KMS-11 (cell line): ENCODE data around the gene NFKBIZ.
A peak's percentile ranks its signal among the peaks of the same experiment; 100 is the strongest.

ENCODE experiments used
- H2AFZ ChIP-seq: fragments of 200-600 bp; sonication (generic); 2 replicates; pipeline ENCODE4 v1.6.1; 2016; ENCODE audit warnings: antibody characterized with exemption, mixed run types, low read depth
- H3K27ac ChIP-seq: fragments of 200-600 bp; sonication (generic); 2 replicates; pipeline ENCODE4 v1.6.1; 2016; ENCODE audit warnings: mild to moderate bottlenecking, mixed run types
- H3K27me3 ChIP-seq: fragments of 200-600 bp; sonication (generic); 2 replicates; pipeline ENCODE4 v1.6.1; 2017; ENCODE audit warnings: mild to moderate bottlenecking, low read depth, mixed run types, moderate library complexity; ENCODE audit not compliant: insufficient read depth
- H3K36me3 ChIP-seq: fragments of 200-600 bp; sonication (generic); 2 replicates; pipeline ENCODE4 v1.6.1; 2017; ENCODE audit warnings: mild to moderate bottlenecking, mixed run types; ENCODE audit not compliant: insufficient read depth
- H3K4me1 ChIP-seq: fragments of 200-600 bp; sonication (generic); 2 replicates; pipeline ENCODE4 v1.6.1; 2016; ENCODE audit warnings: mild to moderate bottlenecking, low read depth, mixed run types; ENCODE audit not compliant: poor library complexity, severe bottlenecking
- H3K4me2 ChIP-seq: fragments of 200-600 bp; sonication (generic); 2 replicates; pipeline ENCODE4 v1.7.0; 2016; ENCODE audit warnings: mild to moderate bottlenecking, mixed run types
- H3K4me3 ChIP-seq: fragments of 200-600 bp; sonication (generic); IDR thresholded peaks from 2 replicates; pipeline ENCODE4 v1.6.1; 2017; ENCODE audit warnings: low read depth, low read length, mixed read lengths; ENCODE audit not compliant: insufficient read depth
- H3K79me2 ChIP-seq: fragments of 200-600 bp; sonication (generic); 2 replicates; pipeline ENCODE4 v1.6.1; 2016; ENCODE audit warnings: low read depth, mixed run types; ENCODE audit not compliant: insufficient read depth
- H3K9ac ChIP-seq: fragments of 200-600 bp; sonication (generic); 2 replicates; pipeline ENCODE4 v1.6.1; 2016; ENCODE audit warnings: mild to moderate bottlenecking, mixed run types
- H4K20me1 ChIP-seq: fragments of 200-600 bp; sonication (generic); 2 replicates; pipeline ENCODE4 v1.6.1; 2016; ENCODE audit warnings: mild to moderate bottlenecking, mixed run types; ENCODE audit not compliant: insufficient read depth
- TF ChIP-seq, protein P1 (sequence below): fragments of 200-600 bp; sonication (generic); conservative IDR thresholded peaks from 2 replicates; pipeline ENCODE4 v1.6.1; 2017; ENCODE audit warnings: low read depth, mild to moderate bottlenecking, antibody characterized with exemption, low read length, moderate library complexity, mixed read lengths

NFKBIZ gene

DNA sequence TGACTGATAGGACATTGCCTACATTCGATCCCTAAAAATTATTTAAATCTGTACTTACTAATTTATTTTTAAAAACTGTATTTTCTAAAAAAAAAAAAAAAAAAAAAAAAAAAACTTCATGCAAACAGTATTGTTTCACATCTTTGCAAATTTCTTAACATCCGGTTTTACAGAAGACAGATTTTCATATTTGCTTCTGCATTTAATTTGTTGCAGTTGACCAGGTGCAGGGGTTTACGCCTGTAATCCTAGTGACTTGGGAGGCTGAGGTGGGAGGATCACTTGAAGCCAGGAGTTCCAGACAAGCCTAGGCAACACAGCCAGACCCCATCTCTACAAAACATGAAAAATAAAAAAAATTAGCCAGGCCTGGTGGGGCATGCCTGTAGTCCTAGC is 6.4 kb upstream of the NFKBIZ start:
- H3K79me2 ChIP-seq: no peaks in the 10 kb centered on the region
- no peaks in the 10 kb centered on the region for H3K27me3 ChIP-seq
- no peak overlapping the region for H3K4me3 ChIP-seq
- no peak overlapping the region for H3K27ac ChIP-seq
- H3K9ac ChIP-seq: no peak overlapping the region
- TF ChIP-seq, protein P1, sequence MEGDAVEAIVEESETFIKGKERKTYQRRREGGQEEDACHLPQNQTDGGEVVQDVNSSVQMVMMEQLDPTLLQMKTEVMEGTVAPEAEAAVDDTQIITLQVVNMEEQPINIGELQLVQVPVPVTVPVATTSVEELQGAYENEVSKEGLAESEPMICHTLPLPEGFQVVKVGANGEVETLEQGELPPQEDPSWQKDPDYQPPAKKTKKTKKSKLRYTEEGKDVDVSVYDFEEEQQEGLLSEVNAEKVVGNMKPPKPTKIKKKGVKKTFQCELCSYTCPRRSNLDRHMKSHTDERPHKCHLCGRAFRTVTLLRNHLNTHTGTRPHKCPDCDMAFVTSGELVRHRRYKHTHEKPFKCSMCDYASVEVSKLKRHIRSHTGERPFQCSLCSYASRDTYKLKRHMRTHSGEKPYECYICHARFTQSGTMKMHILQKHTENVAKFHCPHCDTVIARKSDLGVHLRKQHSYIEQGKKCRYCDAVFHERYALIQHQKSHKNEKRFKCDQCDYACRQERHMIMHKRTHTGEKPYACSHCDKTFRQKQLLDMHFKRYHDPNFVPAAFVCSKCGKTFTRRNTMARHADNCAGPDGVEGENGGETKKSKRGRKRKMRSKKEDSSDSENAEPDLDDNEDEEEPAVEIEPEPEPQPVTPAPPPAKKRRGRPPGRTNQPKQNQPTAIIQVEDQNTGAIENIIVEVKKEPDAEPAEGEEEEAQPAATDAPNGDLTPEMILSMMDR: no peak
- H4K20me1 ChIP-seq: no peaks in the 10 kb centered on the region
- no peak overlapping the region for H2AFZ ChIP-seq
- H3K4me1 ChIP-seq: no peaks in the 10 kb centered on the region
- H3K36me3 ChIP-seq: no peaks in the 10 kb centered on the region
- no peak overlapping the region for H3K4me2 ChIP-seq

DNA sequence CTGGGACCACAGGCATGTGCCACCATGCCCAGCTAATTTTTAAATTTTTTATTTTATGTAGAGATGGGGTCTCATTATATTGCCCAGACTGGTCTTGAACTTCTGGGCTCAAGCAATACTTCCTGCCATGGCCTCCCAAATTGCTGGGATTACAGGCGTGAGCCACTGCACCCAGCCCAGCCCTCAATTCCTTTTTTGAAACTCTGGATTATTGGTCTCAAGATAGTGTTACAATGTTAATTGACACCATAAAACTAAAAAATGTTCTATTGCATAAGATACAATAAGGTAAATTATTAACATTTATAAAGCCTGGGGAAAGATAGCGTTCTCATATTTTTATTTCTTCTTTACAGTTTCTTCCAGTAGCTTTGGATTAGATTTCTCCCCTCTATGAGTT is 3.9 kb upstream of the NFKBIZ start:
- Histone ChIP-seq H2AFZ (no peak overlapping the region), H3K4me3 (no peak overlapping the region), H3K4me1 (peaks cover 5% of the 10 kb centered on the region), H3K9ac (no peak overlapping the region), H4K20me1 (no peaks in the 10 kb centered on the region), H3K79me2 (peaks cover 7% of the 10 kb centered on the region; the same call in 1 of the 2 replicates), H3K27ac (no peak overlapping the region), H3K36me3 (no peaks in the 10 kb centered on the region), H3K27me3 (no peaks in the 10 kb centered on the region), H3K4me2 (no peak overlapping the region)
- TF ChIP-seq, protein P1: no peak

DNA sequence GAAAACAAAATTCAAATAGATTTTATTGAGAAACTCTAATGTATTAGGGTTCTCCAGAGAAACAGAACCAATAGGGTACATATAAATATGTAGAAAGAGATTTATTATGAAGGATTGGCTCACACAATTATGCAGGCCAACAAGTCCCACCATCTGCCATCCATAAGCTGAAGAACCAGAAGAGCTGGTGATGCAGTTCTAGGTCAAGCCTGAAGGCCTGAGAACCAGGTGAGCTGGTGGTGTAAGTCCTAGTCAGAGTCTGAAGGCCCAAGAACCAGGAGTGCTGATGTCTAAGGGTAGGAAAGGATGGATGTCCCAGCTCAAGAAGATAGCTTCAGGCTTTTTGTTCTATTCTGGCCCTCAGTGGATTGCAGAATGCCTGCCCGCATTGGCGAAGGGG is 2.6 kb upstream of the NFKBIZ start:
- no peak overlapping the region for H3K4me3 ChIP-seq
- no peak overlapping the region for H2AFZ ChIP-seq
- no peak overlapping the region for H3K9ac ChIP-seq
- no peaks in the 10 kb centered on the region for H4K20me1 ChIP-seq
- H3K27ac ChIP-seq: no peak overlapping the region
- no peaks in the 10 kb centered on the region for H3K27me3 ChIP-seq
- H3K79me2 ChIP-seq: peaks cover 15% of the 10 kb centered on the region; the same call in 1 of the 2 replicates
- TF ChIP-seq, protein P1: no peak
- no peaks in the 10 kb centered on the region for H3K36me3 ChIP-seq
- peaks cover 14% of the 10 kb centered on the region for H3K4me1 ChIP-seq
- no peak overlapping the region for H3K4me2 ChIP-seq

DNA sequence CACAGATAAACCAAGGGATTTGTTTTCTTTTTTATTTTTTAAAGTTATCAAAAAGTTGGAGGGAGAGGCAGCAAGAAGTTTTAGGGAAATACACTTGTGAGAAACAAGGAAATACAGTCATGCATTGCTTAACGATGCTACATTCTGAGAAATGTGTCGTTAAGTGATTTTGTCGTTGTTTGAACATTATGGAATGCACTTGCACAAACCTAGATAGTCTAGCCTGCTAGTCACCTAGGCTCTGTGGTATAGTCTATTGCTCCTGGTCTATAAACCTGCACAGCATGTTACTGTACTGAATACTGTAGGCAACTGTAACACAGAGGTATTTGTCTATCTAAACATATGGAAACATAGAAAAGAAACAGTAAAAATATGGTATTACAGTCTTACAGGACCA is 2.0 kb upstream of the NFKBIZ start:
- Histone ChIP-seq H2AFZ (no peak overlapping the region), H3K9ac (no peak overlapping the region), H4K20me1 (no peaks in the 10 kb centered on the region), H3K4me2 (no peak overlapping the region), H3K36me3 (0 out of 2 replicates have a peak, but pooled peaks cover 1% of the 10 kb centered on the region), H3K79me2 (peaks cover 21% of the 10 kb centered on the region; the same call in 1 of the 2 replicates), H3K4me3 (no peak overlapping the region), H3K27me3 (no peaks in the 10 kb centered on the region), H3K27ac (no peak overlapping the region), H3K4me1 (peaks cover 18% of the 10 kb centered on the region)
- TF ChIP-seq, protein P1: no peak

DNA sequence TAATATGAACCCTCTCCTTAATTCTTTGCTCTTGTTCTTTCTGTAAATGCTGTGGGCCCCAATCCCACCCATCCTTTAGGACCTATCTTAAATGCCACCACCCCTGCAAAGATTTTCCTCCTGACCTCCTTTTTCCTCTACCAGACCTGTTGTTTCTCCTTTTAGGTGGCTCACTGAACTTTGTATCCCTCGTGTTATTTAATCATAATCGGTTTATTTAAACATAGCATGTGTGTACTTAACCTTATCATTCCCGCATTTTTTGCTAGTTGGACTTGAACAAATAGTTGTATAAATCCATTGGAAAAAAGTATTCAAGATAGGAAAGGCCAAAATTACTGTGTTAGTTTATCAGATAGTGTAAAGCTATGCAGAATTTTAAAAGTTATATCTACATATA is 988 bp upstream of the NFKBIZ start:
- Histone ChIP-seq H3K36me3 (peaks cover 8% of the 10 kb centered on the region; the same call in 1 of the 2 replicates), H2AFZ (peak overlapping the region; percentile 34), H3K9ac (no peak overlapping the region), H4K20me1 (no peaks in the 10 kb centered on the region), H3K4me2 (peak overlapping the region; percentile 68), H3K4me1 (peaks cover 20% of the 10 kb centered on the region), H3K27me3 (no peaks in the 10 kb centered on the region), H3K4me3 (no peak overlapping the region), H3K79me2 (peaks cover 21% of the 10 kb centered on the region; the same call in 1 of the 2 replicates), H3K27ac (peak overlapping the region; percentile 72; the same call in 1 of the 2 replicates)
- TF ChIP-seq, protein P1: no peak
